SH-SY5Y (cell line): ENCODE data around the gene TREML1.

Experiments used
- GATA2 ChIP-seq: IDR thresholded peaks from 2 replicates; pipeline ENCODE4 v1.6.1; 2011; ENCODE audit warnings: mild to moderate bottlenecking, low read depth, low read length
- GATA3 ChIP-seq: IDR thresholded peaks from 2 replicates; pipeline ENCODE4 v1.6.1; 2011; ENCODE audit warnings: low read depth, mild to moderate bottlenecking, low read length, moderate library complexity

DNA sequence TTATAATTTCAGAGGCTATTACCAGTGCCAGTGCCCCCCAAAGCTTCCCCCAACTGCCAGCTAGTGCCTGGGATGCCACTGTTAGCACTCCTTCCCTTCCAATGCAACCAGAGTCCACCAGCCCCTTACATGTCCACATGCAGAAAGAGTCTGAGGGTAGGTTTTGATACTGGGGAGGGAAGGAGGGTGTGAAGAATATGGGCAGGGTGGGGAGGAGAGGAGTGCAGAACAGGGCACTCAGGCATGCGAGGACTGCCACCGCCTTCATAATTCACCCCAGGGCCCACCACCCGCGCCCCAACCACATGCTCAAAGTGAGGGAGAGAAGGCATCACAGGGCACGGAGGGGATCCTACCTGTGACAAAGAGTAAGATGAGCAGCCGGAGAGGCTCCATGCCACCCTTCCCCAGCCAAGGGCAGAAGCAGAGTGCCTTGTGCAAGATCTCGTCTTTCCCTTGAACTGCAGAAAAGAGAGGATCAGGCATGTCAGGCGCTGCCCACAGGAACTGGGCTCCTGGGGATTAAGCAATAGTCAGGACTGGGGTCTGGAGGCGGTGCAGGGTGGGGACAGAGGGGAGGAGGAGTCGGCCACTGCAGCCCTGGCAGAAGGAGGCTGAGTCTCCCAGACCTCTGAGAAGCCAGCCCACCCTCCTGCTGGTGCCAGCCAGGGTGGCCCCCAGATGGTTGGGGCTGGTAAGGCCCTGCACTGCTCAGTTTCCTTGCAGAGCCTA lies 8.7 kb upstream of the TREML1 start, which contains the start of gene TREM2:
- TF ChIP-seq GATA2, result no peak
- TF ChIP-seq GATA3, result no peak
